GM23338 (cell line): ENCODE data around the gene PGPEP1. TPM values are rescaled to one million over a fixed set of nuclear protein-coding genes. Genes with fewer than 3 reads are reported as not detected.
"Not testable (repeated sequence)": the region's sequence is repeated elsewhere in the genome, so short reads cannot be mapped to it uniquely, and the experiment has no call there.

Experiments
- ATAC-seq: fragments of 200-7000 bp; cut with Tn5 transposase; 3 replicates; pipeline ENCODE4 v1.9.1; 2020
- DNase-seq: peaks from one replicate; pipeline ENCODE4 v3.0.0-alpha.2; 2015; ENCODE audit warnings: low spot score
- H2AFZ ChIP-seq: fragments of 200-600 bp; sonication (generic); 2 replicates; pipeline ENCODE4 v1.8.0; 2016; ENCODE audit warnings: antibody characterized with exemption, mild to moderate bottlenecking, moderate library complexity
- H3F3A ChIP-seq: fragments of 200-600 bp; sonication (generic); replicated peaks from 2 replicates; pipeline ENCODE4 v1.8.0; 2017; ENCODE audit warnings: antibody characterized with exemption, mixed run types, low read depth
- H3K27ac ChIP-seq: fragments of 200-600 bp; sonication (generic); 2 replicates; pipeline ENCODE4 v1.6.1; 2016; ENCODE audit warnings: low read depth
- H3K27me3 ChIP-seq: fragments of 200-600 bp; sonication (generic); 2 replicates; pipeline ENCODE4 v1.8.0; 2016; ENCODE audit warnings: mild to moderate bottlenecking, mixed run types, moderate library complexity; ENCODE audit not compliant: insufficient read depth
- H3K36me3 ChIP-seq: fragments of 200-600 bp; sonication (generic); 2 replicates; pipeline ENCODE4 v1.8.0; 2016; ENCODE audit warnings: mild to moderate bottlenecking; ENCODE audit not compliant: insufficient read depth
- H3K4me1 ChIP-seq: fragments of 200-600 bp; sonication (generic); 2 replicates; pipeline ENCODE4 v1.8.0; 2016; ENCODE audit warnings: mild to moderate bottlenecking, moderate library complexity; ENCODE audit not compliant: insufficient read depth
- H3K4me2 ChIP-seq: fragments of 200-600 bp; sonication (generic); 2 replicates; pipeline ENCODE4 v1.7.1; 2017; ENCODE audit warnings: mixed run types
- H3K4me3 ChIP-seq: fragments of 200-600 bp; sonication (generic); 2 replicates; pipeline ENCODE4 v1.6.1; 2016; ENCODE audit warnings: mixed run types
- H3K79me2 ChIP-seq: fragments of 200-600 bp; sonication (generic); replicated peaks from 2 replicates; pipeline ENCODE4 v1.8.0; 2017; ENCODE audit warnings: mild to moderate bottlenecking; ENCODE audit not compliant: insufficient read depth
- H3K9me2 ChIP-seq: fragments of 200-600 bp; sonication (generic); 2 replicates; pipeline ENCODE4 v1.8.0; 2017; ENCODE audit not compliant: insufficient read depth
- H4K20me1 ChIP-seq: fragments of 200-600 bp; sonication (generic); replicated peaks from 2 replicates; pipeline ENCODE4 v1.8.0; 2017; ENCODE audit warnings: mild to moderate bottlenecking; ENCODE audit not compliant: insufficient read depth
- H3K27ac Mint-ChIP-seq: 2 replicates; pipeline ENCODE4 v1.8.0; 2020; ENCODE audit warnings: inconsistent platforms, mild to moderate bottlenecking, moderate library complexity, mixed read lengths
- H3K27me3 Mint-ChIP-seq: 3 replicates; pipeline ENCODE4 v1.8.0; 2022; ENCODE audit warnings: low read depth, mild to moderate bottlenecking, moderate library complexity, mixed read lengths, inconsistent platforms; ENCODE audit not compliant: insufficient read depth, poor library complexity
- H3K36me3 Mint-ChIP-seq: 3 replicates; pipeline ENCODE4 v1.8.0; 2021; ENCODE audit warnings: low read depth, mild to moderate bottlenecking, inconsistent platforms, moderate library complexity, mixed read lengths
- H3K4me1 Mint-ChIP-seq: 3 replicates; pipeline ENCODE4 v1.8.0; 2020; ENCODE audit warnings: mild to moderate bottlenecking, inconsistent platforms, mixed read lengths
- H3K4me3 Mint-ChIP-seq: 3 replicates; pipeline ENCODE4 v1.8.0; 2021; ENCODE audit warnings: moderate library complexity, mild to moderate bottlenecking, inconsistent platforms, mixed read lengths
- H3K9me3 Mint-ChIP-seq: 3 replicates; pipeline ENCODE4 v1.8.0; 2020; ENCODE audit warnings: moderate library complexity, mild to moderate bottlenecking, inconsistent platforms, mixed read lengths
- CTCF ChIP-seq, 2 experiments: fragments of 200-600 bp in 1 of 2; sonication (generic) in 1 of 2; conservative IDR thresholded peaks; 2 replicates each; pipeline versions ENCODE4 v1.5.1 to v1.6.1; 2016 to 2017; ENCODE audit warnings: antibody characterized with exemption in 2 of 2, low read depth in 2 of 2, mild to moderate bottlenecking in 2 of 2, moderate library complexity in 1 of 2
- EZH2phosphoT487 ChIP-seq: fragments of 200-600 bp; sonication (generic); IDR thresholded peaks from one replicate; pipeline ENCODE4 v1.8.1; 2018; ENCODE audit warnings: antibody characterized with exemption; ENCODE audit not compliant: unreplicated experiment
- NANOG ChIP-seq: IDR thresholded peaks from 2 replicates; pipeline ENCODE4 v1.6.1; 2016; ENCODE audit warnings: antibody characterized with exemption, borderline replicate concordance
- POLR2AphosphoS5 ChIP-seq: IDR thresholded peaks from 2 replicates; pipeline ENCODE4 v1.6.1; 2016; ENCODE audit warnings: antibody characterized with exemption, low read depth
- STAT1 ChIP-seq: IDR thresholded peaks from one replicate; pipeline ENCODE4 v1.6.1; 2016; ENCODE audit warnings: antibody characterized with exemption; ENCODE audit not compliant: unreplicated experiment
- ZNF114 ChIP-seq: fragments of 250-450 bp; sonication (Bioruptor Pico); IDR thresholded peaks from 2 replicates; pipeline ENCODE4 v1.5.0; 2020; ENCODE audit warnings: mild to moderate bottlenecking, moderate library complexity
- ZNF462 ChIP-seq: fragments of 250-450 bp; sonication (Bioruptor Pico); IDR thresholded peaks from 2 replicates; pipeline ENCODE4 v1.5.0; 2020; ENCODE audit warnings: mild to moderate bottlenecking, moderate library complexity
- polyA plus RNA-seq: library from polyadenylated mRNA; unstranded; fragments of >200 nt; fragmentation: Nextera tagmentation; extraction: Ambion mirVana; gene quantifications from 2 replicates; pipeline ENCODE4 v1.2.1, GENCODE V29; 2016
- total RNA-seq: library from RNA; depleted of rRNA; stranded (reverse); fragments of >200 nt; shearing (Covaris generic); gene quantifications from 2 replicates; pipeline ENCODE4 v1.2.3, GENCODE V29; 2014

The PGPEP1 gene
- total and polyA plus RNA-seq, 2 experiments from 2014 or later, result 15.5 to 18.9 TPM

- no peaks in the 10 kb centered on the region for H3K79me2 ChIP-seq
- H3K4me1 ChIP-seq, result peaks cover 18% of the 10 kb centered on the region
- ATAC-seq, result no peak
- Mint-ChIP-seq H3K4me1 (peaks cover 28% of the 10 kb centered on the region), H3K4me3 (no peak overlapping the region; the same call in 2 of the 3 replicates), H3K27ac (peak overlapping the region; percentile 98), H3K36me3 (peaks cover 68% of the 10 kb centered on the region), H3K27me3 (peaks cover 12% of the 10 kb centered on the region), H3K9me3 (peaks cover 5% of the 10 kb centered on the region; the same call in 2 of the 3 replicates)
- no peaks in the 10 kb centered on the region for H4K20me1 ChIP-seq
- no peak for TF ChIP-seq ZNF114 (CRISPR knock-in tag)
- no peak for TF ChIP-seq POLR2AphosphoS5
- TF ChIP-seq NANOG, result no peak
- no peak for TF ChIP-seq STAT1
- TF ChIP-seq EZH2phosphoT487, result no peak
- no peak for TF ChIP-seq ZNF462 (CRISPR knock-in tag)
- TF ChIP-seq CTCF (conservative IDR thresholded peaks at IDR 0.05; ENCODE audit: low read depth in 2 of 2), result no peak
- H3K4me2 ChIP-seq, result no peak overlapping the region
- H3K27me3 ChIP-seq, result no peaks in the 10 kb centered on the region
- DNase-seq, result no peak
- peaks cover 16% of the 10 kb centered on the region for H3F3A ChIP-seq
- peak overlapping the region; percentile 97 for H3K27ac ChIP-seq
- no peaks in the 10 kb centered on the region; the same call in 1 of the 2 replicates for H3K36me3 ChIP-seq
- no peaks in the 10 kb centered on the region for H3K9me2 ChIP-seq
- no peak overlapping the region for H2AFZ ChIP-seq
- no peak overlapping the region for H3K4me3 ChIP-seq
Observed at GRCh38 chr19:18363787-18364186, 23.4 kb downstream of the PGPEP1 start.

GRCh38 chr19:18364277-18364825 is 24.0 kb downstream of the PGPEP1 start:
- H3K27me3 ChIP-seq, H3K79me2 ChIP-seq, H3K4me3 Mint-ChIP-seq, H2AFZ ChIP-seq, H3K4me3 ChIP-seq, ATAC-seq, H3K9me3 Mint-ChIP-seq, H3K9me2 ChIP-seq, H3K36me3 ChIP-seq, H4K20me1 ChIP-seq: not testable (repeated sequence)
- Mint-ChIP-seq H3K36me3 (peaks cover 62% of the 10 kb centered on the region), H3K4me1 (peaks cover 30% of the 10 kb centered on the region), H3K27me3 (peaks cover 17% of the 10 kb centered on the region), H3K27ac (peak overlapping the region; percentile 98)
- Histone ChIP-seq H3K4me2 (0 out of 2 replicates have a peak overlapping the region, but pooled peaks have one; percentile 49), H3K27ac (peak overlapping the region; percentile 97), H3K4me1 (peaks cover 21% of the 10 kb centered on the region), H3F3A (peaks cover 16% of the 10 kb centered on the region)
- DNase-seq, result peak; percentile 45
